CD4-positive, alpha-beta T cell treated with Interleukin-1 beta for 1 hour (primary cell): ENCODE data around the gene QKI.

ENCODE experiments used
- DNase-seq, 2 donors: peaks; one replicate each; pipeline ENCODE4 v3.0.0-alpha.2; 2020 to 2022

The QKI gene

GRCh38 chr6:163625265-163625664 lies 210.7 kb downstream of the QKI start:
- no peak for DNase-seq

GRCh38 chr6:163626073-163626867 lies 211.8 kb downstream of the QKI start:
- no peak for DNase-seq

GRCh38 chr6:163627274-163628062 lies 212.9 kb downstream of the QKI start:
- DNase-seq: no peak
